ENCODE results near the gene BAIAP2L2. TPM values are rescaled to one million over a fixed set of nuclear protein-coding genes. Genes with fewer than 3 reads are reported as not detected.

The BAIAP2L2 gene
- total and polyA plus RNA-seq, 2 donors (not counting 1 experiment from before 2014, with no cell fraction given) = 0.96 to 1.2 TPM

DNA sequence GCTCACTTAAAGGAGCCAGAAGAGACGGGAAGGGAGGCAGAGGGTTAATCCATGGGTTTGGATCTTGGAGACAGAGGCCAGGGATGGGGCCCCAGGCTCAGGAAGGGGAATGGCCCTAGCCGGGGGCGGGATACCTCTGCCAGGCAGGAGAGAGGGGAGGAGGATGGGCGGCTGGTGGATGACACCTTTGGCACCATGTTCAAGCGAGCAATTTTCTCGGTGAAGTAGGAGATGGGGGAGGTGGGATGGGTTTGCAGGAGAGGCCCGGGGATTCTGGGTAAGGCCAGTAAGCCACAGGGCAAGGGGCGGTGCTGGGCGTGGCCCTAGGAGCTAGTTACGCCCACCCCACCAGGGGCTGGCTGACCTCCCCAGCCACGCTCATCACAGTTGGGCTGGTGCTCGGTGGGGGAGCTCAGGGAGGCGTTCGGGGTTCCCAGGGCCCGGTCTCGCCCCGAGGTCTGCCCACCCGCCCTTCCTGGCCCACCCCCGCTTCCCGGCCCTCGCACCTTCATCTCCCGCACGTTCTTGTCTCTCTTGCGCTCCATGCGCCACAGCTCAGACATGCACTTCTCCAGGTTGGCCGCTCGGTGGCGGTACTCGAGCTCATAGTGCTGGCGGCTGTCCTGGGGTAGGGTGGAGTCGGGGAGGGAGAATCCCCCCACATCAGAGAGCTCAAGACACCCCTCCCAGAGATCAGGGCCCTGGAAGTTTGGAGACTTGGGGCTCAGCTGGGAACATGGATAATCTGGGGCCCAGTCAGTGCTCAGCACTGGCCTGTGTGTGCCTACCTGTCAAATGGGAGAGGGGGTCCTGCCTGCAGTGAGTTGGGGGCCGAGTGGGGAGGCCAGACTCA lies 12.7 kb downstream of the BAIAP2L2 start:
- 91% methylated on average over 18 of the region's 32 CpGs for WGBS (ENCODE audit: insufficient coverage)
- Mint-ChIP-seq H3K9me3 (ENCODE audit: insufficient read depth) (no peaks in the 10 kb centered on the region), H3K4me1 (no peaks in the 10 kb centered on the region), H3K27ac (no peak overlapping the region), H3K4me3 (no peak overlapping the region), H3K27me3 (no peaks in the 10 kb centered on the region)
- no peak overlapping the region for H3K27ac ChIP-seq (ENCODE audit: low read length in 2 of 2)
- H3K79me2 ChIP-seq (ENCODE audit: control insufficient read depth, insufficient read depth, low read length) = no peaks in the 10 kb centered on the region
- no peak for DNase-seq
- no peak overlapping the region for H3K9ac ChIP-seq (ENCODE audit: low read length)
- H3K4me1 ChIP-seq (ENCODE audit: control insufficient read depth in 2 of 2, insufficient read depth in 2 of 2, low read length in 2 of 2) = no peaks in the 10 kb centered on the region
- intact Hi-C loops (cut with micrococcal nuclease) = no loop called here
- no peaks in the 10 kb centered on the region for H3K36me3 ChIP-seq (replicated peaks in 1 of 2; ENCODE audit: control extremely low read depth in 1 of 2, control insufficient read depth in 1 of 2, extremely low read depth in 1 of 2, insufficient read depth in 2 of 2, low read length in 1 of 2)
- H3K4me3 ChIP-seq (ENCODE audit: control extremely low read depth in 1 of 5, extremely low read depth in 1 of 5, insufficient read depth in 1 of 5, low read depth in 2 of 5, low read length in 4 of 5) = no peak overlapping the region
- no peak overlapping the region for H2AFZ ChIP-seq (ENCODE audit: insufficient read depth, low read depth, low read length, poor library complexity, severe bottlenecking)
- H3K9me3 ChIP-seq (ENCODE audit: control extremely low read depth in 1 of 3, control insufficient read depth in 2 of 3, insufficient read depth in 1 of 3, low read length in 2 of 3) = no peaks in the 10 kb centered on the region
- no peaks in the 10 kb centered on the region for H3K27me3 ChIP-seq (replicated peaks in 1 of 4; ENCODE audit: control extremely low read depth in 1 of 4, control insufficient read depth in 3 of 4, insufficient read depth in 4 of 4, low read length in 3 of 4)
- POLR2A ChIA-PET = no interaction called here
- no peak overlapping the region for H3K4me2 ChIP-seq (replicated peaks; ENCODE audit: low read depth, low read length, poor library complexity, severe bottlenecking)
- TF ChIP-seq EZH2 (IDR thresholded peaks at IDR 0.05; ENCODE audit: borderline replicate concordance, insufficient read depth, low read depth, low read length, poor library complexity, severe bottlenecking) = no peak
- TF ChIP-seq, protein P1, sequence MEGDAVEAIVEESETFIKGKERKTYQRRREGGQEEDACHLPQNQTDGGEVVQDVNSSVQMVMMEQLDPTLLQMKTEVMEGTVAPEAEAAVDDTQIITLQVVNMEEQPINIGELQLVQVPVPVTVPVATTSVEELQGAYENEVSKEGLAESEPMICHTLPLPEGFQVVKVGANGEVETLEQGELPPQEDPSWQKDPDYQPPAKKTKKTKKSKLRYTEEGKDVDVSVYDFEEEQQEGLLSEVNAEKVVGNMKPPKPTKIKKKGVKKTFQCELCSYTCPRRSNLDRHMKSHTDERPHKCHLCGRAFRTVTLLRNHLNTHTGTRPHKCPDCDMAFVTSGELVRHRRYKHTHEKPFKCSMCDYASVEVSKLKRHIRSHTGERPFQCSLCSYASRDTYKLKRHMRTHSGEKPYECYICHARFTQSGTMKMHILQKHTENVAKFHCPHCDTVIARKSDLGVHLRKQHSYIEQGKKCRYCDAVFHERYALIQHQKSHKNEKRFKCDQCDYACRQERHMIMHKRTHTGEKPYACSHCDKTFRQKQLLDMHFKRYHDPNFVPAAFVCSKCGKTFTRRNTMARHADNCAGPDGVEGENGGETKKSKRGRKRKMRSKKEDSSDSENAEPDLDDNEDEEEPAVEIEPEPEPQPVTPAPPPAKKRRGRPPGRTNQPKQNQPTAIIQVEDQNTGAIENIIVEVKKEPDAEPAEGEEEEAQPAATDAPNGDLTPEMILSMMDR (IDR thresholded peaks at IDR 0.05) = no peak
- CTCF ChIA-PET = interaction anchor here (0.7 to 1.4 kb wide), 2 partner anchors 17 to 329 kb away, joined by 3 to 4 read pairs; no protein-coding TSS in a partner anchor
- ATAC-seq (ENCODE audit: low read depth) = no peak
- no peaks in the 10 kb centered on the region for H4K20me1 ChIP-seq (ENCODE audit: control insufficient read depth, insufficient read depth, low read length, poor library complexity, severe bottlenecking)

DNA sequence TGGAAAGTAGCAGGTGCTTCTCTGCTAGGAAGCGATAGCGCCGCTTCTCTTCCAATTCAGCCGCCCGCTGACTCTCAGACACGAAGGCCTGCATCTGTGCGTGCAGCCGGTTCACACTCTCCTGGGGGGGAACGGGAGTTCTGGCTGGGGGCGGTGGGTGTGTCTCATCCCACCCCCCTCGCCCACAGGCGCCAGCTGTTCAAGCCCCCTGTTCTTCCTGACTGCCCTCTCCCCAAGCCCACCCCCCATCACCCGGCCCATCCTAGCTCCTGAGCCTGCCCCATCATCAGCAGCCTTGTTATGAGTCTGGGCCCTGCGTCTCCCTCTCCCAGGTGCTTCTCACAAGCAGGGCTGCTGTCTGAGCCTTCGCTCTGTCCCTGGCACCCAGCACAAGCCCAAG lies 13.4 kb downstream of the BAIAP2L2 start:
- Histone ChIP-seq H4K20me1 (ENCODE audit: control insufficient read depth, insufficient read depth, low read length, poor library complexity, severe bottlenecking) (no peaks in the 10 kb centered on the region), H2AFZ (ENCODE audit: insufficient read depth, low read depth, low read length, poor library complexity, severe bottlenecking) (no peak overlapping the region), H3K4me3 (ENCODE audit: control extremely low read depth in 1 of 5, extremely low read depth in 1 of 5, insufficient read depth in 1 of 5, low read depth in 2 of 5, low read length in 4 of 5) (no peak overlapping the region), H3K27ac (ENCODE audit: low read length in 2 of 2) (no peak overlapping the region), H3K4me2 (replicated peaks; ENCODE audit: low read depth, low read length, poor library complexity, severe bottlenecking) (no peak overlapping the region), H3K79me2 (ENCODE audit: control insufficient read depth, insufficient read depth, low read length) (no peaks in the 10 kb centered on the region), H3K9me3 (ENCODE audit: control extremely low read depth in 1 of 3, control insufficient read depth in 2 of 3, insufficient read depth in 1 of 3, low read length in 2 of 3) (no peaks in the 10 kb centered on the region), H3K36me3 (replicated peaks in 1 of 2; ENCODE audit: control extremely low read depth in 1 of 2, control insufficient read depth in 1 of 2, extremely low read depth in 1 of 2, insufficient read depth in 2 of 2, low read length in 1 of 2) (no peaks in the 10 kb centered on the region), H3K4me1 (ENCODE audit: control insufficient read depth in 2 of 2, insufficient read depth in 2 of 2, low read length in 2 of 2) (no peaks in the 10 kb centered on the region), H3K27me3 (replicated peaks in 1 of 4; ENCODE audit: control extremely low read depth in 1 of 4, control insufficient read depth in 3 of 4, insufficient read depth in 4 of 4, low read length in 3 of 4) (no peaks in the 10 kb centered on the region), H3K9ac (ENCODE audit: low read length) (no peak overlapping the region)
- no peak overlapping the region for H3K27ac Mint-ChIP-seq
- CTCF ChIA-PET = interaction anchor here (1.4 kb wide), 1 partner anchor 17 kb away, joined by 4 read pairs; no protein-coding TSS in a partner anchor
- WGBS (ENCODE audit: insufficient coverage) = 94% methylated on average over 6 of the region's 15 CpGs
- no peak for TF ChIP-seq EZH2 (IDR thresholded peaks at IDR 0.05; ENCODE audit: borderline replicate concordance, insufficient read depth, low read depth, low read length, poor library complexity, severe bottlenecking)
- TF ChIP-seq, protein P1 (IDR thresholded peaks at IDR 0.05) = no peak
- no peaks in the 10 kb centered on the region for H3K27me3 Mint-ChIP-seq
- POLR2A ChIA-PET = no interaction called here
- no peaks in the 10 kb centered on the region for H3K4me1 Mint-ChIP-seq
- intact Hi-C loops (cut with micrococcal nuclease) = no loop called here
- ATAC-seq (ENCODE audit: low read depth) (no peak), DNase-seq (no peak)
- H3K4me3 Mint-ChIP-seq = no peak overlapping the region
- H3K9me3 Mint-ChIP-seq (ENCODE audit: insufficient read depth) = no peaks in the 10 kb centered on the region

Measured in B cell (primary cell).